ENCODE measurements around the gene PRLR. TPM values are rescaled to one million over a fixed set of nuclear protein-coding genes. Genes with fewer than 3 reads are reported as not detected.

The PRLR gene
- total RNA-seq, 2 donors from 2014 or later: 6.2 to 7.9 TPM

GRCh38 chr5:35096932-35097331 lies 133.4 kb downstream of the PRLR start:
- no peak for TF ChIP-seq CTCF (IDR thresholded peaks at IDR 0.05)
- no peak for TF ChIP-seq POLR2A (IDR thresholded peaks at IDR 0.05)
- DNase-seq (no peak), ATAC-seq (no peak)
- Histone ChIP-seq H3K9me3 (no peaks in the 10 kb centered on the region), H3K36me3 (replicated peaks in 1 of 2; ENCODE audit: insufficient read depth in 1 of 2, low read depth in 2 of 2) (no peaks in the 10 kb centered on the region), H3K27me3 (no peaks in the 10 kb centered on the region), H3K27ac (peak overlapping the region in 3 of 4 donors; percentile 79 to 85 (median 82)), H3K4me1 (peaks cover 32% of the 10 kb centered on the region), H3K4me3 (no peak overlapping the region)
- intact Hi-C loops (cut with DNase I): no loop called here
- 38 to 48% methylated on average over 1 of the region's 1 CpG for WGBS, 2 donors

GRCh38 chr5:35096216-35096615 lies 134.1 kb downstream of the PRLR start:
- H3K9me3 ChIP-seq: no peaks in the 10 kb centered on the region
- peaks cover 32% of the 10 kb centered on the region for H3K4me1 ChIP-seq
- peak; percentile 33 to 57 (median 50) for DNase-seq
- H3K36me3 ChIP-seq (replicated peaks in 1 of 2; ENCODE audit: insufficient read depth in 1 of 2, low read depth in 2 of 2): no peaks in the 10 kb centered on the region
- no peaks in the 10 kb centered on the region for H3K27me3 ChIP-seq
- TF ChIP-seq CTCF (IDR thresholded peaks at IDR 0.05) (no peak), POLR2A (IDR thresholded peaks at IDR 0.05) (no peak)
- peak overlapping the region; percentile 58 to 85 (median 80) for H3K27ac ChIP-seq
- no peak overlapping the region for H3K4me3 ChIP-seq
- intact Hi-C loops (cut with DNase I): no loop called here
- peak; percentile 34 for ATAC-seq
- WGBS, 2 donors: 34 to 37% methylated on average over 3 of the region's 3 CpGs

- ATAC-seq: peak; percentile 58
- intact Hi-C loops (cut with DNase I): no loop called here
Measured at GRCh38 chr5:35095366-35095765, 134.9 kb downstream of the PRLR start.

GRCh38 chr5:35094948-35095347 lies 135.3 kb downstream of the PRLR start:
- H3K9me3 ChIP-seq: no peaks in the 10 kb centered on the region
- H3K27me3 ChIP-seq: no peaks in the 10 kb centered on the region
- H3K4me3 ChIP-seq: no peak overlapping the region
- peak; percentile 56 to 80 (median 66) for DNase-seq
- H3K4me1 ChIP-seq: peaks cover 32% of the 10 kb centered on the region
- H3K36me3 ChIP-seq (replicated peaks in 1 of 2; ENCODE audit: insufficient read depth in 1 of 2, low read depth in 2 of 2): no peaks in the 10 kb centered on the region
- peak; percentile 95 for ATAC-seq
- TF ChIP-seq CTCF (IDR thresholded peaks at IDR 0.05) (peak in 2 of 7 experiments; percentile 13 to 25), POLR2A (IDR thresholded peaks at IDR 0.05) (peak in 1 of 3 donors; percentile 11)
- H3K27ac ChIP-seq: peak overlapping the region; percentile 58 to 85 (median 80)
- intact Hi-C loops (cut with DNase I): no loop called here
- WGBS, 2 donors: 42 to 49% methylated on average over 3 of the region's 3 CpGs

More at GRCh38 chr5:35095366-35095765, 134.9 kb downstream of the PRLR start:
- WGBS, 2 donors: 42 to 46% methylated on average over 3 of the region's 3 CpGs
- TF ChIP-seq CTCF (IDR thresholded peaks at IDR 0.05) (no peak), POLR2A (IDR thresholded peaks at IDR 0.05) (no peak)
- peak overlapping the region; percentile 58 to 85 (median 80) for H3K27ac ChIP-seq
- H3K4me1 ChIP-seq: peaks cover 32% of the 10 kb centered on the region
- H3K4me3 ChIP-seq: no peak overlapping the region
- DNase-seq: peak in 3 of 4 donors; percentile 22 to 36 (median 22)
- H3K27me3 ChIP-seq: no peaks in the 10 kb centered on the region
- H3K36me3 ChIP-seq (replicated peaks in 1 of 2; ENCODE audit: insufficient read depth in 1 of 2, low read depth in 2 of 2): no peaks in the 10 kb centered on the region
- no peaks in the 10 kb centered on the region for H3K9me3 ChIP-seq

- Histone ChIP-seq H3K4me1 (peaks cover 32% of the 10 kb centered on the region), H3K9me3 (no peaks in the 10 kb centered on the region), H3K27me3 (no peaks in the 10 kb centered on the region), H3K27ac (no peak overlapping the region), H3K4me3 (no peak overlapping the region), H3K36me3 (replicated peaks in 1 of 2; ENCODE audit: insufficient read depth in 1 of 2, low read depth in 2 of 2) (no peaks in the 10 kb centered on the region)
- WGBS, 2 donors: 88 to 90% methylated on average over 2 of the region's 2 CpGs
- TF ChIP-seq POLR2A (IDR thresholded peaks at IDR 0.05) (no peak), CTCF (IDR thresholded peaks at IDR 0.05) (no peak)
- no peak for ATAC-seq
- no peak for DNase-seq
- intact Hi-C loops (cut with DNase I): no loop called here
Measured at GRCh38 chr5:35092703-35093102, 137.6 kb downstream of the PRLR start.

All from body of pancreas (tissue), 4 donors.